Colonic mucosa (tissue), 4 donors: Measurements from ENCODE around the gene ASB11. TPM values are rescaled to one million over a fixed set of nuclear protein-coding genes. Genes with fewer than 3 reads are reported as not detected.
"Not testable (repeated sequence)": the region's sequence is repeated elsewhere in the genome, so short reads cannot be mapped to it uniquely, and the experiment has no call there.

Experiments used
- DNase-seq: peaks from one replicate; pipeline ENCODE4 v3.0.0-alpha.2; 2020
- H3K27ac ChIP-seq: fragments of 200-600 bp; one replicate; pipeline ENCODE4 v1.8.0; 2021
- H3K27me3 ChIP-seq: fragments of 200-600 bp; one replicate; pipeline ENCODE4 v1.8.0; 2021
- H3K36me3 ChIP-seq: fragments of 200-600 bp; one replicate; pipeline ENCODE4 v1.8.0; 2021
- H3K4me1 ChIP-seq: fragments of 200-600 bp; one replicate; pipeline ENCODE4 v1.8.0; 2021; ENCODE audit warnings: mild to moderate bottlenecking
- H3K4me3 ChIP-seq: fragments of 200-600 bp; one replicate; pipeline ENCODE4 v1.8.0; 2021
- H3K9ac ChIP-seq, 2 donors: one replicate each; pipeline ENCODE4 v1.7.0; 2013; ENCODE audit warnings: control low read depth in 2 of 2, low read depth in 2 of 2, low read length in 2 of 2
- H3K9me3 ChIP-seq: fragments of 200-600 bp; one replicate; pipeline ENCODE4 v1.8.0; 2021
- CTCF ChIP-seq: fragments of 200-600 bp; IDR thresholded peaks from one replicate; pipeline ENCODE4 v1.8.0; 2022; ENCODE audit warnings: antibody characterized with exemption, mild to moderate bottlenecking
- intact Hi-C: fragments of 100-400 bp; cut with DNase I; formaldehyde crosslinking; loops from one replicate; pipeline ENCODE4 v1.14.1; 2022
- total RNA-seq, 2 donors: library from RNA; stranded (reverse); fragmentation: NEBNext Ultra II Directional in 1 of 2; extraction: Animal tissue kit (Norgen Biotek cat#: 25700) in 1 of 2; gene quantifications; one replicate each; pipeline ENCODE4 v1.2.1, GENCODE V29; 2021
- donor health status: healthy.
- donor health status: DM: no; HTN: no; CAD: no.
- donor health status: DM: no; HTN: no; CAD: no.

ASB11 gene
- total RNA-seq, 2 donors from 2014 or later: 0.10 TPM; not detected in 1

- H3K9me3 ChIP-seq: no peaks in the 10 kb centered on the region
- no peak overlapping the region for H3K9ac ChIP-seq
- no peaks in the 10 kb centered on the region for H3K36me3 ChIP-seq
- no peaks in the 10 kb centered on the region for H3K27me3 ChIP-seq
- no peak overlapping the region for H3K4me3 ChIP-seq
- H3K4me1 ChIP-seq: no peaks in the 10 kb centered on the region
- intact Hi-C loops: no loop called here
- no peak for DNase-seq
- no peak overlapping the region for H3K27ac ChIP-seq
- no peak for TF ChIP-seq CTCF
Observed at GRCh38 chrX:15298201-15298600, 17.2 kb downstream of the ASB11 start.

- intact Hi-C loops: no loop called here
- Histone ChIP-seq H3K9me3 (no peaks in the 10 kb centered on the region), H3K27me3 (no peaks in the 10 kb centered on the region), H3K36me3 (no peaks in the 10 kb centered on the region), H3K27ac (no peak overlapping the region), H3K9ac (no peak overlapping the region), H3K4me3 (no peak overlapping the region), H3K4me1 (no peaks in the 10 kb centered on the region)
- no peak for TF ChIP-seq CTCF
- no peak for DNase-seq
Observed at GRCh38 chrX:15293451-15293850, 22.0 kb downstream of the ASB11 start.

- TF ChIP-seq CTCF: no peak
- intact Hi-C loops: no loop called here
- DNase-seq: no peak
Observed at GRCh38 chrX:15292861-15293260, 22.6 kb downstream of the ASB11 start.

GRCh38 chrX:15277604-15278003, 37.8 kb downstream of the ASB11 start:
- Histone ChIP-seq H3K27me3 (no peaks in the 10 kb centered on the region), H3K36me3 (no peaks in the 10 kb centered on the region), H3K4me1 (no peaks in the 10 kb centered on the region), H3K4me3 (no peak overlapping the region), H3K27ac (no peak overlapping the region), H3K9ac (no peak overlapping the region), H3K9me3 (no peaks in the 10 kb centered on the region)
- intact Hi-C loops: no loop called here
- no peak for TF ChIP-seq CTCF
- no peak for DNase-seq

More at GRCh38 chrX:15292861-15293260, 22.6 kb downstream of the ASB11 start:
- Histone ChIP-seq H3K9ac (no peak overlapping the region), H3K4me3 (no peak overlapping the region), H3K4me1 (no peaks in the 10 kb centered on the region), H3K27ac (no peak overlapping the region), H3K27me3 (no peaks in the 10 kb centered on the region), H3K9me3 (no peaks in the 10 kb centered on the region), H3K36me3 (no peaks in the 10 kb centered on the region)

- DNase-seq: no peak
- Histone ChIP-seq H3K4me3 (no peak overlapping the region), H3K27ac (no peak overlapping the region), H3K9me3 (no peaks in the 10 kb centered on the region), H3K27me3 (no peaks in the 10 kb centered on the region), H3K36me3 (no peaks in the 10 kb centered on the region), H3K4me1 (no peaks in the 10 kb centered on the region), H3K9ac (no peak overlapping the region)
- TF ChIP-seq CTCF: no peak
- intact Hi-C loops: no loop called here
Observed at GRCh38 chrX:15274946-15275345, 40.5 kb downstream of the ASB11 start.

GRCh38 chrX:15273275-15273674, 42.2 kb downstream of the ASB11 start:
- DNase-seq, intact Hi-C loops: not testable (repeated sequence)

More at GRCh38 chrX:15273275-15273674, 42.2 kb downstream of the ASB11 start:
- not testable (repeated sequence) for H3K27ac ChIP-seq, H3K4me1 ChIP-seq, H3K27me3 ChIP-seq, H3K9me3 ChIP-seq, H3K4me3 ChIP-seq, H3K9ac ChIP-seq, H3K36me3 ChIP-seq
